GM10847 (cell line): Measurements from ENCODE around the gene H2BW2.
"Not testable (repeated sequence)": the region's sequence is repeated elsewhere in the genome, so short reads cannot be mapped to it uniquely, and the experiment has no call there.

Experiments used
- POLR2A ChIP-seq: IDR thresholded peaks from 2 replicates; pipeline ENCODE4 v1.6.1; 2011; ENCODE audit not compliant: insufficient read length; ENCODE audit errors: extremely low read depth

Gene H2BW2

DNA sequence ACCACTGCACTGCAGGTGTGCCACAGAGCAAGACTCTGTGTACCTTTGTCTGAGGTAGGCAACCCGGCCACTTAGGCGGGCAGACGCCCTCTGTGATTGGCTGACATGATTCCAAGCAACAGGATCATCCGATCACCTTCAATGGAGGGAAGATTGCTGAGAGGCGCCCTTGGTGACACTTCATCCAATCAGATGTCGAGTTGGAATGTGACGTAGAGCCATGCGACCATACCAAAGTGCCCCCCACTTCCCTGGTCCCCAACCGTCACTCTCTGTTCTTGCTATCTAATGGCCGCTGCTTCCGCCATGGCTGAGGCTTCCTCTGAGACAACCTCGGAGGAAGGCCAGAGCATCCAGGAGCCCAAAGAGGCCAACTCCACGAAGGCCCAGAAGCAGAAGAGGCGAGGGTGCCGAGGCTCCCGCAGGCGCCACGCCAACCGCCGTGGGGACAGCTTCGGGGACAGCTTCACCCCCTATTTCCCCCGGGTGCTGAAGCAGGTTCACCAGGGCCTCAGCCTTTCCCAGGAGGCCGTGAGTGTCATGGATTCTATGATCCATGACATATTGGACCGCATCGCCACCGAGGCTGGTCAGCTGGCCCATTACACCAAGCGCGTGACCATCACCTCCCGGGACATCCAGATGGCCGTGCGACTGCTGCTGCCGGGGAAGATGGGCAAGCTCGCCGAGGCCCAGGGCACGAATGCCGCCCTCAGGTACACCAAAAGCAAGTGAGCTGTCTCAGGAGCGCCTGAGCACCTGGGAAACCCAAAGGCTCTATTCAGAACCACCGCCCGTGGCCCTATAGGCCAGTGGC lies at the start of gene H2BW2:
TSS of gene H2BW2 (plus strand) at position 268 of the 817 bp plus-strand sequence. CDS start at position 307, 39 bp downstream.
- TF ChIP-seq POLR2A = no peak

DNA sequence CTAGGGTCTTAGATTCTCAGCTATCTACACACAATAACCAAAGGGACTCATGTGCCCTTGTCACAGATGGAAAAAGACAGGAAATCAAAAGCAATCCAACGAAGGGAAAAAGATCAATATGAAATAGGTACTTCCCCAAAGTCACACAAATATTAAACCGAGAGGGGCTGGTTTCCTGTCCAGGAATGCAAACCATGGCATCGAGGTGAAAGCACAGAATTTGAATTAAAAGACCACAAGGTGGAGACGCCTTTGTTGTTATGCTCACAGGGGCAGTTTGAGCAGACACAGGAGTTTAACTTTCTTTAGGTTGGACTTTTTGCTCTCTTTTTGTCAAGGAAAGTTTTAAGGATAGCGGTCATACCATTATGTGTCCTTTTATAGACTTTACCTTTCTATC lies 40.5 kb upstream of the H2BW2 start:
- TF ChIP-seq POLR2A = no peak

DNA sequence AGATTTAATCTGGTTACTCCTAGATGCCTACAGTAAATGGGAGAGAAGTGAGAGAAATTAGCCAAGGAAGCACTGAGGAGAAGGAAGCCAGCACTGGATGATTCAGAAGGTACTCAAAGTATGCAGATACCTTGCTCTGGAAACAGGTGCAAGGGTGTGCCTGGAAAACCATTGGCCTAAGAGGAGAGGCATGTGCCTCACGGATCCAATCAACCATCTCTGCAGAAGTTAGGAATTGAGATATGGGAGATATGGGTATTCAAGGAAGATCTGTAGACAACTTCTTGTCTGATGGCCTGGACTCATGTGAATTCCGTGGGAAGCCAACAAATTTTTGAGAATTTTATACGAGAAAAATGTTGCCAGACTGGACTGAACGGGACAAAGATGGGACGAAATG lies 30.9 kb upstream of the H2BW2 start:
- TF ChIP-seq POLR2A = no peak

DNA sequence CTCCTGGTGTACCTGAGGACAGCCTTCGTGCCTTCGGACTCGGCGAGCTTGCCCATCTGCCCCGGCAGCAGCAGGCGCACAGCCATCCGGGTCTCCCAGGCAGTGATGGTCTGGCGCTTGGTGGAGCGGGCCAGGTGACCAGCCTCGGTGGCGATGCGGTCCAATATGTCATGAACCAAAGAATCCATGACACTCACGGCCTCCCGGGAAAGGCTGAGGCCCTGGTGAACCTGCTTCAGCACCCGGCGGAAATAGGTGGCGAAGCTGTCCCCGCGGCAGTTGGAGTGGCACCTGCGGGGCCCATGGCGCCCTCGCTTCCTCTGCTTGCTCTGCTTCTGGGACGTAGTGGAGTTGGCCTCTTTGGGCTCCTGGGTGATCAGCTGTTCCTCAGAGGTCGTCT lies 26.6 kb upstream of the H2BW2 start:
- no peak for TF ChIP-seq POLR2A

DNA sequence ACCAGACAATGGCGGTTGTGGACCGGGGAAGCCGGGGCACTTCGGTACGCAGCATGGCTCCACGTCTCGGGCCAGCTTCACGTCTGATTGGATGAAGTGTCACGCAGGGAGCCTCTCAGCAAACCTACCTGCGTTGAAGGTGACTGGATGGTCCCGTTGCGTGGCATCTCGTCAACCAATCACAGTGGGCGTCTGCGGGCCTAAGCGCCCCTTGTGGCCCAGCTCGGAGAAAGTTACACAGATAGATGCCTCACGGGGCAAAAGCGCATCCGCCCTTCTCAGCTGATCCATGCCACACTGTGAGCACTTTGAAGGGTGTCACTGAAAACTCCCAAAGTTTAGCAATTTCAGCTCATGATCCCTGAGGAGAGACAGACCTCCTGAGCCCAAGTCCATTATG lies 26.1 kb upstream of the H2BW2 start, which contains the start of gene H2BW1:
TSS of gene H2BW1 (minus strand) at position 103 of the 400 bp plus-strand sequence. CDS start 132 bp downstream, outside the sequence.
- TF ChIP-seq POLR2A = no peak

DNA sequence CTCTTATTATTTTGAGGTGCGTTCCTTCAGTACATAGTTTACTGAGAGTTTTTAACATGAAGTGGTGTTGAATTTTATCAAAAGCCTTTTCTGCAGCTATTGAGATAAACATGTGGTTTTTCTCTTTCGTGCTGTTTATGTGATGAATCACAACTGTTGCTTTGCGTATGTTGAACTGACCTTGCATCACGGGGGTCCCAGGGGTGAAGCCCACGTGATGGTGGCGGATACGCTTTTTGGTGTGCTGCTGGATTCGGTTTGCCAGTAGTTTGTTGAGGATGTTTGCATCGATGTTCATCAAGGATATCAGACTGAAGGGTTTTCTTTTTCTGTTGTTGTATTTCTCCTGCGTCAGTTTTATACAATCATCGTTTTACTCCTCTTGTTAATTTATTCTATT lies 21.6 kb upstream of the H2BW2 start:
- TF ChIP-seq POLR2A = no peak

DNA sequence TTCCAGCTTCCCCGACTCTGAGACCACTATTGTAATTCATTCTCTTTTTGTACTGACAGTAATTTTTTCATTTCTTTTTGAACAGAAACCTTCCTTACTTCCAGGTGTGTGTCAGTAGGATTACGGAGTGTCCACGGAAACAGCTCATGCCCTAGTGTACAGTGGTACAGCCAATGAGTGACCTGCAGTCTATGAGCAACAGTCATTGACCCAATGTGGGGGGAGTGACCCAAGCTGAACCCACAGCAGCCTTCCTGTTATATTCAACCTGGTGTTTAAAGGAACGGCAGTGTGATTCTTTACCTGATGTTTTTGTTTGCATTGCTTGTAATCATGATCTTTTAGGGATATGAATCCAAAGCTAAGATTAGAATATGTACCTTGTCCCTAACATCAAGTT lies 1.2 kb downstream of the H2BW2 start:
- TF ChIP-seq POLR2A = no peak

DNA sequence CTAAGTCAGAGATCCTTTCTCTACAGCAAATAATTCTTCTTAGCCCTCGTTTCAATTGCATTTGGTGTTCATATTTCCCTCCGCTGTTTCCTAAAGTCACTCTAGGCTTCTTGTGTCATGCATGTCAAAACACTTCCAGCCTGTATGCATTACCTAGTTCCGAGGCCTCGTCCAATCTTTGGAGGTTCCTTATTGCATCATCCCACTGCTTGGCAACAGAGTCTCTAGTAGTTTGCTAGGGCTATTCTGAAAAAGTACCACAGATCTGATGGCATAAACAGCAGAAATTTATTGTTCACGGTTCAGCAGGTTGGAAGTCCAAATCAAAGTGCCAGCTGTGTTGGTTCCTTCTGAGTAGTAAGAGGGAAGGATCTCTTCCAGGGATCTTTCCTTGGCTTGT lies 5.9 kb downstream of the H2BW2 start:
- TF ChIP-seq POLR2A = no peak

DNA sequence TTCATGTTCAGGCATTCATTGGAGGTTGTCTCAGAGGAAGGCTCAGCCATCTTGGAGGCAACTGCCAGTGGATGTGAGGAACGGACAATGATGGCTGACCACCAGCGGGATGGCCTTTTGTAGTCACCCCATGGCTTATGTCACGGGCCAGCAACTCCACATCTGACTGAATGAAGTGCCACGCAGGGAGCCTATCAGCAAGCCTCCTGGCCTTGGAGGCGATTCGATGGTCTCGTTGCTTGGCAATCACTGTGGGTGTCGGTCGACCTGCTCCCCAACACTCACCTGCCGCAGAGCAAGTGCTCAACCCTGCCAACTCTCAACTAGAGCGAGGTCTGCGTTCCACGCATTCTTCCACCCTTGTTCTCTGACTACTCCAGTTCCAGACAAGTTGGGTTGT lies 7.4 kb downstream of the H2BW2 start:
- TF ChIP-seq POLR2A = no peak

DNA sequence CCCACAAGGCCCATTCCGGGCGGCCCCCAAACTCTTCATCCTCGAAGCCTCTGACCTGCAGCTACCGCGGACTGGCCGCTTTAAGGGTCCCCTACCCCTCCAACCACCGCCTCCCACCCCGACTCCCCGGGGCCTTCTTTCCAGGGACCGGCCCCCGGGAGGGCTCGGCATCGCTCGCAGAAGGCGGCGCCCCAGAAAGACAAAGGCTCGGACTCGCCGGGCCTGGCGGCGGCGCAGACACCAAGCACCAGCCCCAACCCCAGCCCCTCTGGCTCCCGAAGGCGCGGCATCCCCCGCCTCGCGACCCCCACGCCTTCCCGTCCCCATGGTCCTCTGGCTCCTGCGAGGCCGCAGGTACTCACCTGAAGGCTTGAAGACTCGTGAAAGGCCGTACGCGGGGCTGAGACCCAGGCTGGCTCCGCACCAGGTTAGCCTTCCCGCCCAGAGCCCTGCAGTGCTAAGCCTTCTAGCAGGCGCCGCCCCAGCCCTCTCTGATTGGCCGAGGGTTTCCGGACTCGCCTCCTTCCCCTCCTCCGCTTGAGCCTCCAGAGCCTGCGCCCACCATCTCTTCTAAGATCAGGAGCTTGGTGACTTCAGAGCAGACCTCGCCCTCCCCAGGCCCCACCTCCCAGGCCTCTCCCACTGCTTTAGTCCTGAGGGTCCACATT lies 36.2 kb downstream of the H2BW2 start, which contains the start of gene TMSB15C:
TSS of gene TMSB15C (minus strand) at position 459 of the 668 bp plus-strand sequence.
- TF ChIP-seq POLR2A = not testable (repeated sequence)

DNA sequence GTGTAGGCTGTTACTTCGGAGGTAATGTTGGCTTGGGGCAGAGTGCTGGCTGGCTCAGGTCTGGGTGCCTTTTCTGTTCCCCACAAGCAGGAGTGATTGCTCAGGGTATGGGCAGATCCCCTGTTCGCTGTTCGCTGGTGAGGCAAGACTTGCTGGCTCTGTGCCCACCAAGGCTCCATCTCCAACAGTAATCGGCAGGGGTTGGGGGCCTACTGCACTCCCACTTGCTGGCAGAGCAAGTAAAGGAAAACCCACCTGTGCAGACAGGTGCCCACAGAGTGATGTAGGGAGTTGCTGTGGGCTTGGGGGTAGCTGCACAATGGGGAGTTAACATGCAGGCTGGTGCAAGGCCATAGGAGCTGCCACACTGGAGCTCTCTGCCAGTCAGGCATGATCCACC lies 44.3 kb downstream of the H2BW2 start:
- TF ChIP-seq POLR2A = no peak

DNA sequence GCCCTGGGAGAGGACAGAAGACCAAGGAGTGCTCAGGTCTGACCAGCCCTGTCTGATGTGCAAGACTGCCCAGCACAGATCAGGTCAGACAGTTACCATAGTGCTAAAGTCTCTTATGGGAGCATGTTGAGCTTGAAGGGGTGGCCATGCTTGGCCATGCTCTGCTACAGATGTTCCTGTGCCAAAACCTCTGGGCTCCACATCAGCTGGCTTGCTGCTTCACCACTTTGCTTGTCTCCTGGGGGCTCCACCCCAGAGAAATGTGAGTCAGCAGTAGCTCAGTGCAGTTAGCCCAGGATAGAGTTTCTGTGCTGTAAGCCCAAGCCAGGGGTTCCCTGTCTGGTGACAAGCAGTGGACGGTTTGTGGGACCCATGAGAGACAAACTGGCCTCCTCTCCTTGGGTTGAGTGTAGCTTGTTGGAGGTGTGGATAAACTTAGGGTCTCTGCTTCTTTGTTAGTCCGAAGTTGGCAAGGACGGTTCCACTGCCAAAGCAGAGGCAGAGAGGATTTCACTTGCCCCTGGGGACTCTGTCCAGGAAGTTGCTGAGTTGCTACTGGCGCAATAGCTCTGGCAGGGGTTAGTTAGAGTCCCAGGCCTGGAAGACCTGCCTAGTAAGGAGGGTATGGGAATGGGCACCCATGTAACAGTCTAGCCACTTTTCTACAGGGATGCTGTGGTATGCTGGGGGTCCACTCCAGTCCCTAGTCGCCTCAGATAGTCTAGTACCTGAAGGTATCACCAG lies 45.0 kb downstream of the H2BW2 start:
- no peak for TF ChIP-seq POLR2A

DNA sequence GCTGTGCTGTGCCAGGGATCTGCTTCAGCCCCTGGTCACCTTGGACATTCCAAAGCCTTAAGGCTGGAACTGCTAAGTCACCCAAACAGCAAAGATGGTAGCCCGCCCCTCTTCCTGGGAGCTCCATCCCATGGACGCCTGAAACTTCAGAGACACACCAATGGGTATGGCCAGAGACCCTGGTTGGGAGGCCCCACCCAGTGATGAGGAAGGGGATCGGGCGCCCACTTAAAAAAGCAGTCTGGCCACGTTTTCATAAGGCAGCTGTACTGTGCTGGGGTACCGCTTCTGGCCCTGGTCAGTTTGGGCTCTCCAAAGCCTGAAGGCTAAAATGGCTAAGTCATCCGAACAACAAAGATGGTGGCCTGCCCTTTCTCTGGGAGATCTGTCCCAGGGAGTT lies 45.7 kb downstream of the H2BW2 start:
- no peak for TF ChIP-seq POLR2A

DNA sequence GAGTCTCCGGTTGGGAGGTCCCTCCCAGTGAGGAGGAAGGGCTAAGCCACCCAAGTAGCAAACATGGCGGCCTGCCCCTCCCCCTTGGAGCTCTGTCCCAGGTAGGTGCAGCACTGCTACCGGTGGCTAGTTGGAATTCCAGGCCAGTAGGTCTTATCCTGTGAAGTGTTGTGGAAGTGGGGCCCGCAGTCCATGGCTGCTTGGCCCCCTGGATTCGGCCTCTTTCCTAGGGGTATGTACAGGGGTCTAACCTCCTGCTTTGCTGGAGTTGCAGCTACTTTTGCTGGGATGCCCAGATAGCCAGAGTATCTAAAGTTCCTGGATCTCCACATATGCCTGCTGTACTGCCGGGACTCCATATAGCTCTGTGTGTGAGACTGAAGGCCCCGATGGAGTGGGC lies 46.2 kb downstream of the H2BW2 start:
- no peak for TF ChIP-seq POLR2A
